Measurements from ENCODE around the gene MYBPH.

The MYBPH gene, protein sequence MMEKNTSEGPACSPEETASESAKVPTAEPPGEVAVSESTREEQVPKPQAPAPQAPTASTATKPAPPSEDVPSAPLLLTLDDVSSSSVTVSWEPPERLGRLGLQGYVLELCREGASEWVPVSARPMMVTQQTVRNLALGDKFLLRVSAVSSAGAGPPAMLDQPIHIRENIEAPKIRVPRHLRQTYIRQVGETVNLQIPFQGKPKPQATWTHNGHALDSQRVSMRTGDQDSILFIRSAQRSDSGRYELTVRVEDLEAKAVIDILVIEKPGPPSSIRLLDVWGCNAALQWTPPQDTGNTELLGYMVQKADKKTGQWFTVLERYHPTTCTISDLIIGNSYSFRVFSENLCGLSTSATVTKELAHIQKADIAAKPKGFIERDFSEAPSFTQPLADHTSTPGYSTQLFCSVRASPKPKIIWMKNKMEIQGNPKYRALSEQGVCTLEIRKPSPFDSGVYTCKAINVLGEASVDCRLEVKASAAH

DNA sequence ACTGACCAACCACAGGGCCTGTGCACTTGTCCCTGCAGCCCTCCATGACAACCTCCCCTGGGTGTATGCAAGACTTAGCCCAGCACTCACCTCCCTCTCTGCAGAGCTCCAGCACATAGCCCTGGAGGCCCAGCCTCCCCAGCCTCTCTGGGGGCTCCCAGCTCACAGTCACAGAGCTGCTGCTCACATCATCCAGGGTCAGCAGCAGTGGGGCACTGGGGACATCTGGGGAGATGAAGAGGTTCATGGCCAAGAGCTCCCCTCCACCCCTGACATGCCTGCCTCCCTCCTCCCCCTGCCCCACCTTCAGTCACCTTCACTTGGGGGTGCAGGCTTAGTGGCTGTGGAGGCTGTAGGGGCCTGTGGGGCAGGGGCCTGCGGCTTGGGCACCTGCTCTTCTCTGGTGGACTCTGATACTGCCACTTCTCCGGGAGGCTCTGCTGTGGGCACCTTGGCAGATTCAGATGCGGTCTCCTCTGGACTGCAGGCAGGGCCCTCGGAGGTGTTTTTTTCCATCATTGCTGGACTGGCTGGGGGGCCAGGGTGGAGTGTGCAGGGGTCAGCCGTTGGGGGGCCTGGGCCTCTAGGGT, at the start of gene MYBPH:
TSS of gene MYBPH (minus strand) at position 590 of the 590 bp plus-strand sequence. CDS start at position 519, 71 bp downstream.
- DNase-seq: no peak

DNA sequence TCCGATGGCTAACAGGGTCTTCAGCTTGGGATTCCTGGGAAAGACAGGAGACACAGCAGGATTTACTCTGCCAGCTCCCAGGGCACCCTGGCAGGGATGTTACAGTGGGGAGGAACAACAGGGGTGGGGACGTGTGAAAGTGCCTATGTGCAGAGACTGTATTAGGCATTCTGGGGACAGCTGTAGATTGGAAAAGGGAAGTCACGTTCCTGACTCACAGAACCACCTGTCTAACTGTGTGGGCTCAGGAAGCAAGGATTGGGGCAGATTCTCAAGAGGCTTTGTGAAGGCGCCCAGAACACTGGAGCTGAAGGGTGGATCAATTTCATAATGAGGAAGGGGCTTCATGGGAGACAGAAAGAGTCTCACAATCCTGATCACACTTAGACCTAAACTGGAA, 49.4 kb upstream of the MYBPH start:
- no peak for DNase-seq

DNA sequence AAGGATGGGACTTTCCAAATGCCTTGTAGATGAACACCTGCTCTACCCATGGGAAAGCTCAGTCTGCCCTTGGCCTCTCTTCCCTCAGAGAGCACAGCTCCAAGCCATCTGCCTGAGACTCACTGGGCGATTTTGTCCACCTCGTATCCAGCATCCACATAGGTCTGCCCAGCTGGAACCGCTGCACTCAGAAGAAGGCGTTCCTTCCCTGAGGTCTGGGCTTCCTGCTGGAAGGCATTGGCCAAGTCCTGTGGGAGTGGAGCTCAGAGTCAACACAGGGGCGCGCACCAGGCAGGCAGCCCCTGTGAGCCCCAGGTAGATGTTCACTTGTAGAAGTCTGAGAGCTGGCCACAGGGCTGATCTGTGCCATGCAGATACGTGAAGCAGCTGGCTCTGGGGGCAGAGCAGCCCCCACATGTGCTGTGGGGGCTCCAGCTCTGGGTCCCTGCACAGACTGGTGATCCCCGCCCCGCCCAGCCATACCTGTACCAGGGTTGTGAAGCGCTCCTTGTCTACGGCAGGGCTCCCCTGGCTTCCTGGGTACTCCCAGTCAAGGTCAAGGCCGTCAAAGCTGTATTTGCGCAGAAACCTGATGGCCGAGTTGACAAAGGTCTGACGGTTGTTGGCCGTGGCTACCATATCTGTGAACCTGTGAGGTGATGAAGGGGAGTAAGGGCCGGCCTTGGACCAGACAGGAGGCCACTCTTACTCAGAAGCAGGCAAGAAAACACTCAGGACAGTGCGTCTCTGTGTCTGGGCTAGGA, 47.6 kb upstream of the MYBPH start:
- DNase-seq: no peak

DNA sequence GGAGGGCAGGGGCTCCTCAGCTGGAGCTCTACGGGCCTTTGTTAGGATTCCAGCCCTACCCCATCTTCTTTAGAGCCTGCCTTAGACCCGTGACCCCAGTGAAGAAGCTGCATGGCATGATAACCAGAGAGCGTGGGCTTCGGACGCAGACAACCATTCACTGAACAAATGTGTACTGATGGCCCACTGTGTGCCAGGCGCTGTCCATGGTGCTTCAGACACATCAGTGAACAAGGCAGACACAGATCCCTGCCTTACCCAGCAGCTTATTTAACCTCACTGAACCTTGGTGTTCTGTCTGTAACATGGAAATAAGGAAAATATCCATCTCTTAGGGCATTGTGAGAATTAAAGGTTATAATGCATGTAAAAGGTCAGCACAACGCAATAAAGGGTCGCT, 44.3 kb upstream of the MYBPH start:
- DNase-seq: no peak

DNA sequence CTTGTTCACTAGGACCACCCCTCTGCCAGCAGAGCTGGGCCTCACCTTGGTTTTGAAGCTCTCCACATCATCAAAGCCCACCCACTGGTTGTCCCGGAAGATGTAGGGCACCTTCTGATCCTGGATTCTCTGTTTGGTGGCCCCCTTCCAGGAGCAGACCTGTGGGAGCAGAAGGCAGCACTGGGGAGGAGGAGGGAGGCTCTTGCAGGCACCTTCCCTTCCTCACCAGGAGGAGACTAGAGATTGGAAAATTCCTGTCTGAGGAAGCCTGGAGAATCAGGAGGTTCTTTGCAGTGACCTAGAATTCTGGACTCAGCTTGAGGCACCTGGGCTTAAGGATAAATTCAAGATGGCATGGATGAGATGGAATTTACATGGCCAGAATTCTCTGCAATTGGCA, 43.5 kb upstream of the MYBPH start:
- no peak for DNase-seq

DNA sequence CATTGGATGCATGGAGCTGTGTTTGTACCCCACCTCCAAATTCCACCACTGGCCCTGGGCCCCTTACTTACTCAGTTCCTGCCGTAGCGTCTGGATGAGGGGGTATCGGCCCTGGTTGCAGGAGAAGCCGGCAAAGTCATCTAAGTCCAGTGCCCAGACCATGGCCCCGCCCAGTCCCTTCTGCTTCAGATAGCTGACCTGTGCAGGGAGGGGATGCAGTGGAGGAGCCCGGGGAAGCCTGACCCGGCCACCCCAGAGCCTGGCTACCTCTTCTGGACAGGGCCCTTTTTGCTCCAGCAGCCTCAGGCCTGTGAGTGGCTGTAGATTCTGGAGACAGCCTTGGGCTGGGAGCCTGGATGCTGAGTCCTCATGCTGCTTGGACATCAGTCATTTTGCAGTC, 42.0 kb upstream of the MYBPH start:
- no peak for DNase-seq

DNA sequence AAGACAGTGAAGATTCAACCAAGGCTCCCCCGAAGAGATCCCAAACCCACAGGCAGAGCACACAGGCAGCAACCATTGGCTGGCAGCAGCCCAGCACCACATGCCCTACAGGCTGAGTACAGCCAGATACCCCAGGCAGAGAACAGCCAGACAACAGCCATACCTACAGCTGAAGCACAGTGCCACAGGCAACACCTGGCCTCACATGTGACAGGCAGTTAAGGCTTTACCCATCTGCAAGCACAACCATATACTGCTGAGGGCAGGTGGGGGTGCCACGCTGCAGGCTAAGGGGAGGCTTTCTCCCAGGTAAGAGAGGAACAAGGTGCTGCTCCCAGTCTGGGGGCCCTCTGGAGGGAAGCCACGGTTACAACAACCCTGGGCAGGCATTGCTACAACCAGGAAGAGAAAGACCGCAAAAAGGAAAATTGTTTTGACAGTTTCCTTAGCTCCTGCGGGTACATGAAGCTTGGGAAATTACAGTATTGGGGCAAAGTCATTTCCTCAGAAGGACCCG, 41.6 kb upstream of the MYBPH start:
- peak in 1 of 2 experiments; percentile 19 for DNase-seq

DNA sequence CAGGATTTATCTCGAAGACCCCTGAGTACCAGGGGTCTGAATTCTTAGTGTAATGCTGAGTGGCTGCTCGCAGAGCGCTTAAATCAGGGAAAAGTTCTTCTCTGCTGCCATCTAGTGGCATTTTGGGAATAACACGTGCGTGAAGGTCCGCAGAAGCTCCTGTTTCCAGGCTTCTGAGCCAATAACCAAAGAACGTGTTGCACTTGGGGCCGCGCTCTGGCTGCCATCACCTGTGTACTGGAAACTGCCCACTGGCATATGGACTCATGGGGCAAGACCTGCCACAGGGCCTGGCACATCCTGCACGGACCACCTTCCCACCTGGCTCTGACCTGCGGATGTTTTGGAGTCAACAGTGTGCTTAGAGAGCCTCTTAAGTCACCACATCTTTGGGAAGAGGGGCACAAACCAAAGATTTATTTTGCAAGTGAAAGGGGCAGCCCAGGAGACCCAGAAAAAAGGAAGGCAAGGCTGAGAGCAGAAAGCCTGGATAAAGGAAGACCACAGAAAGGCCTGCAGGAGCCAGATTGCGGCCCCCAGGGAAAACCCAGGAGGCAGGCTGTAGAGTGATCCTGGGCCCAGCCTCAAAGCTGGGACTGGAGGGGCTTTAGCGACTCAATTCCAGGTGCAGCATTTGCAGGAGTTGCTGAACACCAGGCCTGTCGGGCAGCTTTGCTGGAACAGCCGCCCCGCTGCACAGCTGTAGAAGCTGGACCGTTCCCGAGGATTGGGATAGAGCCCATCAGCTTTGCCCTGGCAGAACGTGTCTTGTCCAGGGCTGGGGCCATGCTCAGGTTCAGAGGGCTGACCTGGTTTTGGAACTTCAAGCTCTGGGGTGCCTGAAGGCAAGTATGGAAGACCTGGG, 40.9 kb upstream of the MYBPH start:
- DNase-seq: peak; percentile 59 to 61

DNA sequence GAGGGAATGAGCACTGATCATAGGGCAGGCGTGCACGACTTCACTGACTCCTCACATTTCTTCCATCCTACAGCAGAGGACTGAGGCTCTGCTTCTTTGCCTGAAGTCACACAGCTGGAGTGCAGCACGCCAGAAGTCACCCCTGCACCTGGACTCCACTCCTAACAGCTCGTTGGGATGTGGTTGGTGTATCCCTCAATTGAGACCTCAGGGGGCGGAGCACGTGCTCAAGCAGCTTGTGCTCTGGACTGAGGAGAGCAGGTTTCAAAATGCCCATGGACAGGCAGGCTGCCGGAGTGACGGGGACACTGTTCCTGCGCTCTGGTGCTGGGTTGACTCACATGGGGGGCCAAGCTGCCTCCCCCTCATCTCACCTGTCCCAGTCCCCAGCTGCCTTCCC, 39.9 kb upstream of the MYBPH start:
- DNase-seq: no peak

DNA sequence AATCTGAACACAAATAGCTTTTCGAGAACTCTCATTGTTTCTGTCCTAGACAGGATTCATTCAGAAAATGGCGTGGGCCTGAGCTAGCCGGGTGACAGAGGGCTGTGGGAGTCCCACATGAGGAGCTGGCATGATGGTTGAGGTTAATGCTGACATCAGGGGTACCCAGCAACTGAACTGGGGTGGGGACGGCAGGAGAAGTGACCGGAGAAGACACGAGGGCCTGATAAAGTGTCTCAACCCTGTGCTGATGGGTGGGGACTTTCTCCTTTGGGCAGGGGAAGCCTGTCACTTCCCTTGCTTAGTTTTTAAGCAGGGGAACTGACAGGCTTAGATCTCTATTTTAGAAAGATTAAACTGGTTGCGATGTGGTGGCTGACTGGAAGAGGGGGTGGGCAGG, 39.2 kb upstream of the MYBPH start:
- DNase-seq: no peak

DNA sequence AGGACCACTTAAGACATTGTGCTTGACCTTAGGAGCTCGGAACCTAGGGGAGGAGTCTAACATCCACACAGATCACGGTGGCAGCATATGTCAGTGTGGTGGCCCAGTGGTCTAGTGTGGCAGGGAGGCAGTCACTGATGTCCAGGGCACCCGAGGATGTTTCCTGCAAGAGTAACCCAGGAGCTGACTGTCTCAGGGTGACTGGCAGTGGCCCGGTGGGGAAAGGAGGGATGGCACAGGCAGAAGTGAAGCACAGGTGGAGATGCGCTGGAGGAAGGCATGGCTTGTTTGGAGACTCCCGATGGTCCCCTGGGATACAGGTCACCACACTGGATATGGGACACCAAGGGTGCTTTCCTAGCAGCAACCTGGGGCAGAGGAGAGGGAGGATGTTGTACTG, 37.5 kb upstream of the MYBPH start:
- DNase-seq: no peak

DNA sequence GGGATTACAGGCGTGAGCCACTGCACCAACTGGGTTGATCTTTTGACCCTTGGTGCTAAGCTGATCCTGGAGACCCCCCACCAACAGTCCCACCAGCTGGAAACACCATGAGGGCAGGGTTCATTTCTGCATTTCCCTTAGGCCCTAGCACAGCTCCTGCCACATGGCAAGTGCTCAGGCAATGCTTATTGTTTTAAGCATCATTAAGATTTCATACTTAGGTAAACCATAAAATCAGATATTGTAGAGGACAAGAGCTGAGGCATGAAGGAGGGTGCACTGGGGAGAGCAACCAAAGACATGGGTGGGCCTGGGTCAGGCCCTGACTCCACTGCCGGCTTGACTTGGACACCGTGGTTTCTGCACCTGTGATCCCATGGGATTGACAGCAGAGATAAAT, 36.2 kb upstream of the MYBPH start:
- no peak for DNase-seq

DNA sequence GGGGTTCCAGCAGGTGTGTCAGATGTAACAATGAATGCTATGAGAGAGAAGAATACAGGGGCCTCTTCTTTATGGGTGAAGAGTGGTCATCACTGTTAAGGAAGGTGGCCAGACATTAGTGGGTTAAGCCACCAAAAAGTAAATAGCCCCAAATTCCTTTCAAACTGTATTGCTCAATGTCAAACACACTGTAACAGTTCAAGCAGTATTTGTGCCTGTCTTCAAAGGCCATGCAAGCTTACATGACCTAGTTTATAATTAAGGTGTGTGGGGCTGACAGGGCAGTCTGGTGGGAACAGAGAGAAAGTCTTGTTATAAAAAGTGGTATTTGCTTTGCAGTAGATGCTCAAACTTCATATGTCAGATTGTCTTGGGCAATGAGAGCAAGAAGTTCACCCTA, 35.4 kb upstream of the MYBPH start:
- DNase-seq: no peak

DNA sequence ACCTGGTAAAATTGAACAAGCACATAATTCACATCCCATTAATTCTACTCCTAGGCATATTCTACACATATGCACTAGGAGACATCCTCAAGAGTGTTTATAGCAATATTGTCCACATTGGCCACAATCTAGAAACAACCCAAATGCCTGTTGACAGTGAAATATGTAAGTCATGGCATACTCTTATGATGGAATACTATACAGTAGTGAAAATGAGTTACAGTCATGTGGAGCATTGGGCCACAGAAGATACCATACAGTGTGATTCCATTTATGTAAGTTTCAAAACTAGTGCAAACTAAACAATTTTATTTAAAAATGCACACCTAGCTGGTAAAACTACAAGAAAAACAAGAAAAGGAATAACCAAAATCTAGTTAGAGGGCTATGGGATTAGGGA, 34.7 kb upstream of the MYBPH start:
- no peak for DNase-seq

DNA sequence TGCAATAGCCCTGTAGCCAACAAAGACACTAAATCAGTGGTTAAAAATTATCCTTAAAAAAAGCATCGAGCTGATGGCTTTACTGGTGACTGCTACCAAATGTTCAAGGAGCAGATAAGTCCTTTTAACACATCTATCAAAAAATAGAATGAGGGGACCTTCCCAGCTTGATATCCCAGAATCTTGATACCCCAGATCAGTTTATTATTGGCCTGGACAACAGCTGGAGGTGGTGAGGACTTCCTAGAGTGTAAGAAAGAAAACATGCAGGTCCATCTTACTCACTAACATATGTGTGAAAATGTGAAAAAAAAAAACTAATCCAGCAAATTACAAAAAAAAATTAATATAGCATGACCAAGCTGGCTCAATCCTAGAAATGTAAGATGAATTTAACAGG, 32.6 kb upstream of the MYBPH start:
- DNase-seq: no peak

DNA sequence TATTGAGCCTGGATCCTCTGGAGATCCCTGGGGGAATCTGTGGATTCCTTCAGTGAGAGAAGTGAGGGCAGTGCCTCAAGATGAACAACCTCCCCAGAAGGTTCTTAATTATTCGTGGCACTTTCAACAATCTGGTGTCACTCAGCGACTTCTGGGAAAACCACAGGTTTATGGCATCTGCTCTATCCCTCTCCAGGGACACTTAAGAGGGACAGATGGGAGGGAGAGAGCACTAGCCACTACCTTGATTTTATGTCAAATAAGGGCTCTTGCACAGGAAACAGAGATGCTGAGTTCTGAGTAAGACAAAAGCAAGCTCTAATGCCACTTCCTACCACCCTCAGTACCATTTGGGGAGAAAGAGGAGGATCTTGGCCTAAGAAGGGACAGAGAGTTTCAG, 32.1 kb upstream of the MYBPH start:
- DNase-seq: no peak

DNA sequence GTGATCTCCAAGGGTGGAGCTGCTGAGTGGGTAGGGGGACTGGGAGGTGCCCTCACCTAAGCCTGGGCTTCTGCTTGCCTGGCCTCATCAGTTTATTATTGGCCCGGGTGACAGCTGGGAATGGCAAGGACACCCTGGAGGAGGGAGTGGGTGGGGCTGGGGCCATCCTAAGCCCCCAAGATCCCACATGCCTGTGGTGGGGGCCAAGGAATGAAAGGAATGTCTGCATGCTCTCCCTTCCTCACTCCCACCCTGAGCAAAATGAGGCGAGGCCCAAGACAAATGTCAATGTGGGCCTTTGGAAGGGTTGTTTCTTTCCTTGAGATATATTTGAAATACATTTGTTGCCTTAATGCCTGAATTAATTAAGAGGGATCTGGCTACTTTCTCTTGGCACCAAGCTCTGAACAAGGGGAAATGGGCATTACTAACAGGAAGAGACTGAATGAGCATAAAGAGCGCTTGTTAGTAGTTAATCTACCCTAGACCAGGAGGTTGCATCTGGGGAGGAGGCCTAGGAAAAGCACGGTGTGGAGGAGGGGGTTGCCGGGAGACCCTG, 30.6 kb upstream of the MYBPH start:
- no peak for DNase-seq

DNA sequence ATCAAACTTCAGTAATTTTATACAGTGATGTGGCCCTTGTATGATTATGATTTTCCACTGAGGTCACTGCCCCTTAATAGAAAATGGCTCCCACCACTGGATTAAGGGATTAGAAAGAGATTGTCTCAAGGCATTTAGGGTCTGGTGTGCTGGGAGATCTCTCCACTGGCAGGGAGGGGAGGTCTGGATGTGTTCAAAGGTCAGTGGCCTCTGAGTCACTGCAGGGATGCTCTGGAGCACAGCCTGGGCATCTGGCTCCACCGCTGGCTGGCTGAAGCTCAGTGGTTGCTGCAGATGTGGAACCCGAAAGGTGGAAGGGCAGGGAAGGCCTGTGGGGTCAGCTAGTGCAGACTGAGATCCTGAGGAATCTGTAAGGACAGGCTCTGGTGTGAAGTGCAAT, 29.1 kb upstream of the MYBPH start:
- no peak for DNase-seq

DNA sequence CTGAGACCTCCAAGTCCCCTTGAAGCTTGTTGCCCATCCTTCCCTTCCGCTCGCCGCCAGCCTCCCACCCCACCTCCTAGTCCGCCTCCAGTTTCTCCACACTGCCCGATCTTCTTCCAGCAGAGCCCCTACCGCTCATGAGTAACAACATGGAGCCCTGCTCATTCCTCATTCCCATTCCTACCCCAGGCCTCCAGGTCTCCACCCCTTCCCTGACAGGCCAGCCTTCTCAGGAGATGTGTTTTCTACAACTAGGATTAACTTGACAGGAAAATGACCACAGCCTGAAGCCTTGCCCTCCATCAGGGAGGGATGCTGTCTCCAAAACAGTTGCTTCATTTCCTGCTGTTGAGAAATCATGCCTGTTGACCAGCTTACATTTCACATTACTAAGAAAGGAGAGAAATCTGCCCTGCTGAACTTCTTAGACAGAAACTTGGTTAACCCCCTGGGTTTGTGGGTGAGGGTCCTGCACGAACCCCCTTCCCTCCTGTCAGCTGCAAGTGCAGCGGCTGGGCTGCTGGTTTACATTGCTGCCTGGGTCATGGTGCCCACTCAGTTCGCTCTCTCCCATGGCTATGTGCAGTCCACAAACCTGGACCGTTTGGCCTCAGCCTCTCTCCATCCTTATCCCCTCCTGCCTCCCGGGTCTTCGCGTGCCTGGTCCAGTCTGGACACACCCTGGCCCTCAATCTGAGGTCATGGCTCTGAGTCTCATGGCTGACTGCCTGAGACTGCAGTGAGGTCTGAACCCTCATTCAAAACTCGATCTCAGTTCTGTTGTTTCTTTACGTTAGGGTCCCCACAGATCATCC, 27.0 kb upstream of the MYBPH start:
- peak; percentile 84 to 85 for DNase-seq

DNA sequence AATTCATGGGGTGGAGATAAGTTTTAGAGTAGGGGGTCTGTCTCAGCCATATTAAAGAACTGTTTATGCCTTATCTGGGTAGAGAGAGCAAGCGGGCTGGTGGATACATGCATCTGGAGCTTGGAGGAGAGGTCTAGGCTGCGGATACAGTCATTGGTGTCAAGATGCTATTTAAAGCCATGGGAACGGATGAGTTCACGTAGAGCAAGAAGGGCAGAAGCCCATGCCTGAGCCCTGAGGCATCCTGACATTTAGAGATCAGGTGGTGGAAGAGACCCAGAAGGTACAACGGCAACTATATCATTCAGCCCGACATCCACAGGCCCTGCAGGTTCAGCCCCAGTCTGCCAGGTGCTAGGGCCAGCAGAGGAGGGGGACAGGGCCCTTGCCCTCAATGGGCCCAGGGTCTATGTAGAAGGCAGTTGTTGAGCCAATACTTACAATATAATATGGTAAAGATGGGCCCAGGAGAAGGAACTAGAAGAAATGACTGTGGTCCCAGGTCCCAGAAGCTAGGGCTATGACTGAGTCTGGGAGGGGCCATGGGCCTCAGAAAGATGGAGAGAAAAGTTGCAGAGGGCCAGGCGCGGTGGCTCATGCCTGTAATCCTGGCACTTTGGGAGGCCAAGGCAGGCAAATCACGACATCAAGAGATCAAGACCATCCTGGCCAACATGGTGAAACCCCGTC, 26.0 kb upstream of the MYBPH start:
- no peak for DNase-seq

DNA sequence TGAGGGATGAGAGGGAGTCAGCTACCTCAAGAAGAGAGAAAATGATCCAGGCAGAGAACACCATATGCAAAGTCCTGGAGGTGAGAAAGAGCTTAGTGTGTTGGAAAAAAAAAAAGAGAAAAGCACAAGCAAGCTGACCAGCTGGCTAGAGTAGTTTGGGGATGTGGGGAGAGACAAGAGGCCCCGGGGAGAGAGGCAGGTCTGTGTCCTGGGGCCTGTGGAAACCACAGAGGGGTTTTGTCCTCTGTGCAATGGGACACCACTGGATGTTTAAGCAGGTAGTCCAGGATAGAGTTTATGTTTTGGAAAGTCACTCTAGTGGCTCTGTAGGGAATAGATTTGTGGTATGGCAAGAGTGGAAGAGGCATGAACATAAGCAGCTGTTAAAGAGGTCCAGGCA, 25.3 kb upstream of the MYBPH start:
- no peak for DNase-seq
